Neural progenitor cell (in vitro differentiated cells): Measurements from ENCODE around the gene CHMP5. TPM values are rescaled to one million over a fixed set of nuclear protein-coding genes. Genes with fewer than 3 reads are reported as not detected.

ENCODE experiments used
- DNase-seq: peaks from one replicate; pipeline ENCODE4 v3.0.0-alpha.2; 2016; ENCODE audit warnings: low spot score
- H2AFZ ChIP-seq: fragments of 200-600 bp; sonication (generic); replicated peaks from 2 replicates; pipeline ENCODE4 v1.6.1; 2016; ENCODE audit warnings: antibody characterized with exemption
- H3F3A ChIP-seq: fragments of 200-600 bp; sonication (generic); 2 replicates; pipeline ENCODE4 v1.6.1; 2016; ENCODE audit warnings: antibody characterized with exemption, low read depth
- H3K27ac ChIP-seq: fragments of 200-600 bp; sonication (generic); 2 replicates; pipeline ENCODE4 v1.5.1; 2016; ENCODE audit warnings: mild to moderate bottlenecking
- H3K27me3 ChIP-seq: fragments of 200-600 bp; sonication (generic); 2 replicates; pipeline ENCODE4 v1.6.1; 2016; ENCODE audit warnings: mild to moderate bottlenecking, moderate library complexity
- H3K36me3 ChIP-seq: fragments of 200-600 bp; sonication (generic); 2 replicates; pipeline ENCODE4 v1.5.1; 2016
- H3K4me1 ChIP-seq: fragments of 200-600 bp; sonication (generic); 2 replicates; pipeline ENCODE4 v1.6.1; 2016; ENCODE audit warnings: mixed run types
- H3K4me2 ChIP-seq: fragments of 200-600 bp; sonication (generic); 2 replicates; pipeline ENCODE4 v1.6.1; 2016
- H3K4me3 ChIP-seq: fragments of 200-600 bp; sonication (generic); 2 replicates; pipeline ENCODE4 v1.5.1; 2016
- H3K79me2 ChIP-seq: fragments of 200-600 bp; sonication (generic); 2 replicates; pipeline ENCODE4 v1.6.1; 2016; ENCODE audit warnings: low read depth
- H3K9ac ChIP-seq: fragments of 200-600 bp; sonication (generic); 2 replicates; pipeline ENCODE4 v1.6.1; 2016
- H3K9me3 ChIP-seq: fragments of 200-600 bp; sonication (generic); 2 replicates; pipeline ENCODE4 v1.5.1; 2016; ENCODE audit warnings: low read depth
- H4K20me1 ChIP-seq: fragments of 200-600 bp; sonication (generic); 2 replicates; pipeline ENCODE4 v1.6.1; 2016; ENCODE audit warnings: low read depth
- H3K27ac Mint-ChIP-seq: 3 replicates; pipeline ENCODE4 v1.8.0; 2021; ENCODE audit warnings: mixed read lengths
- H3K27me3 Mint-ChIP-seq: 2 replicates; pipeline ENCODE4 v1.8.0; 2022; ENCODE audit warnings: low read depth, mild to moderate bottlenecking, inconsistent platforms, moderate library complexity, mixed read lengths; ENCODE audit not compliant: insufficient read depth
- H3K36me3 Mint-ChIP-seq: 3 replicates; pipeline ENCODE4 v1.8.0; 2021; ENCODE audit warnings: mixed read lengths
- H3K4me1 Mint-ChIP-seq: 3 replicates; pipeline ENCODE4 v1.8.0; 2021; ENCODE audit warnings: mixed read lengths
- H3K4me3 Mint-ChIP-seq: 3 replicates; pipeline ENCODE4 v1.8.0; 2021; ENCODE audit warnings: mild to moderate bottlenecking, moderate library complexity, mixed read lengths
- H3K9me3 Mint-ChIP-seq: 3 replicates; pipeline ENCODE4 v1.8.0; 2020; ENCODE audit warnings: mixed read lengths
- CTCF ChIP-seq: fragments of 200-600 bp; sonication (generic); IDR thresholded peaks from 2 replicates; pipeline ENCODE4 v1.5.1; 2017; ENCODE audit warnings: antibody characterized with exemption, mild to moderate bottlenecking
- EZH2 ChIP-seq: fragments of 200-600 bp; sonication (generic); IDR thresholded peaks from 2 replicates; pipeline ENCODE4 v1.6.1; 2017; ENCODE audit warnings: antibody characterized with exemption, mild to moderate bottlenecking, moderate library complexity
- EZH2phosphoT487 ChIP-seq: fragments of 200-600 bp; sonication (generic); IDR thresholded peaks from 2 replicates; pipeline ENCODE4 v1.6.1; 2017; ENCODE audit warnings: antibody characterized with exemption
- total RNA-seq: library from RNA; depleted of rRNA; stranded (reverse); fragments of >200 nt; gene quantifications from 2 replicates; pipeline ENCODE4 v1.2.3, GENCODE V29; 2015; ENCODE audit warnings: low replicate concordance

The CHMP5 gene
- total RNA-seq, 1 donor from 2014 or later, result 135 TPM

GRCh38 chr9:33255471-33255870 lies 9.4 kb upstream of the CHMP5 start:
- no peaks in the 10 kb centered on the region for H3K27me3 ChIP-seq
- no peaks in the 10 kb centered on the region for H3F3A ChIP-seq
- H3K4me3 Mint-ChIP-seq, result no peak overlapping the region
- H3K9me3 ChIP-seq, result no peaks in the 10 kb centered on the region
- TF ChIP-seq CTCF (no peak), EZH2phosphoT487 (no peak), EZH2 (no peak)
- DNase-seq, result no peak
- H3K4me1 Mint-ChIP-seq, result no peaks in the 10 kb centered on the region
- no peak overlapping the region for H3K9ac ChIP-seq
- H4K20me1 ChIP-seq, result no peaks in the 10 kb centered on the region
- H3K27ac ChIP-seq, result no peak overlapping the region
- H3K27me3 Mint-ChIP-seq, result no peaks in the 10 kb centered on the region
- H3K4me2 ChIP-seq, result no peak overlapping the region
- no peaks in the 10 kb centered on the region for H3K4me1 ChIP-seq
- no peaks in the 10 kb centered on the region for H3K79me2 ChIP-seq
- no peak overlapping the region for H3K4me3 ChIP-seq
- no peak overlapping the region for H3K27ac Mint-ChIP-seq
- peaks cover 2% of the 10 kb centered on the region for H3K36me3 ChIP-seq
- peaks cover 26% of the 10 kb centered on the region for H3K36me3 Mint-ChIP-seq
- H2AFZ ChIP-seq, result no peak overlapping the region
- H3K9me3 Mint-ChIP-seq, result no peaks in the 10 kb centered on the region

GRCh38 chr9:33256236-33256635 lies 8.6 kb upstream of the CHMP5 start:
- no peak for TF ChIP-seq EZH2phosphoT487
- TF ChIP-seq EZH2, result no peak
- TF ChIP-seq CTCF, result no peak
- Histone ChIP-seq H4K20me1 (no peaks in the 10 kb centered on the region), H3K79me2 (no peaks in the 10 kb centered on the region), H3K4me3 (no peak overlapping the region), H3K4me2 (no peak overlapping the region), H3K9me3 (no peaks in the 10 kb centered on the region), H3K27me3 (no peaks in the 10 kb centered on the region), H3K9ac (no peak overlapping the region), H2AFZ (no peak overlapping the region), H3K36me3 (peaks cover 10% of the 10 kb centered on the region), H3K4me1 (no peaks in the 10 kb centered on the region), H3F3A (no peaks in the 10 kb centered on the region), H3K27ac (no peak overlapping the region)
- no peaks in the 10 kb centered on the region for H3K4me1 Mint-ChIP-seq
- DNase-seq, result no peak
- no peak overlapping the region for H3K27ac Mint-ChIP-seq
- H3K4me3 Mint-ChIP-seq, result no peak overlapping the region
- peaks cover 28% of the 10 kb centered on the region for H3K36me3 Mint-ChIP-seq
- H3K9me3 Mint-ChIP-seq, result no peaks in the 10 kb centered on the region
- no peaks in the 10 kb centered on the region for H3K27me3 Mint-ChIP-seq

DNA sequence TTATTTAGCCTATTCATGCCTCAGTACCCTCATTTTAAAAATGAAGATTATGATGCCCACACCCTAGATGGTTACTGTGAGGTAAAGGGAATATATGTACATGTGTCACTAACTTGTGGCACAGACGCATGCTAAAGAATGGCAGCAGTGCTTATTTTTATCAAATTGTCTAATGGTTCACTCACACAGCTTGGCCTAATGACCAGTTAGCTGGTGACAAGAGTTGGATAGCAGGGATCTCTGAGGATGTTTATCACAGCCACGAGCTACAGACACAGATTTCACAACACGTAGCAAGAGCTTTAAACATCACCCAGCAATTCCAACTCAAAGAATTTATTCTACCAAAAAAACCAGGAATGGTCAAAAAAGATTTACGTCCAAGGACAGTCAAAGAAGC lies 7.6 kb upstream of the CHMP5 start:
- no peak for TF ChIP-seq EZH2phosphoT487
- no peak for TF ChIP-seq CTCF
- no peak for TF ChIP-seq EZH2
- no peak overlapping the region for H3K9ac ChIP-seq
- H3F3A ChIP-seq, result no peaks in the 10 kb centered on the region
- Mint-ChIP-seq H3K27ac (no peak overlapping the region), H3K36me3 (peaks cover 29% of the 10 kb centered on the region), H3K27me3 (no peaks in the 10 kb centered on the region), H3K4me3 (no peak overlapping the region), H3K9me3 (no peaks in the 10 kb centered on the region), H3K4me1 (no peaks in the 10 kb centered on the region)
- no peak overlapping the region for H3K4me2 ChIP-seq
- DNase-seq, result no peak
- no peaks in the 10 kb centered on the region for H4K20me1 ChIP-seq
- H3K27ac ChIP-seq, result no peak overlapping the region
- peaks cover 11% of the 10 kb centered on the region for H3K36me3 ChIP-seq
- no peaks in the 10 kb centered on the region for H3K9me3 ChIP-seq
- no peaks in the 10 kb centered on the region for H3K79me2 ChIP-seq
- no peaks in the 10 kb centered on the region for H3K4me1 ChIP-seq
- no peak overlapping the region for H3K4me3 ChIP-seq
- no peak overlapping the region for H2AFZ ChIP-seq
- H3K27me3 ChIP-seq, result no peaks in the 10 kb centered on the region

- Histone ChIP-seq H3K27me3 (no peaks in the 10 kb centered on the region), H3K27ac (no peak overlapping the region), H3K9ac (no peak overlapping the region), H3F3A (no peaks in the 10 kb centered on the region), H3K9me3 (no peaks in the 10 kb centered on the region), H3K4me2 (no peak overlapping the region), H3K4me3 (no peak overlapping the region), H4K20me1 (no peaks in the 10 kb centered on the region), H3K36me3 (peaks cover 11% of the 10 kb centered on the region), H2AFZ (no peak overlapping the region), H3K4me1 (peaks cover 8% of the 10 kb centered on the region), H3K79me2 (peaks cover 24% of the 10 kb centered on the region)
- Mint-ChIP-seq H3K9me3 (no peaks in the 10 kb centered on the region), H3K27ac (no peak overlapping the region), H3K36me3 (peaks cover 25% of the 10 kb centered on the region), H3K27me3 (peaks cover 2% of the 10 kb centered on the region), H3K4me3 (no peak overlapping the region), H3K4me1 (peaks cover 11% of the 10 kb centered on the region)
- no peak for TF ChIP-seq CTCF
- no peak for TF ChIP-seq EZH2phosphoT487
- TF ChIP-seq EZH2, result no peak
- DNase-seq, result no peak
Measured at GRCh38 chr9:33260372-33260771, 4.5 kb upstream of the CHMP5 start.
